HepG2 (cell line): ENCODE data around the gene PPDPF. TPM values are rescaled to one million over a fixed set of nuclear protein-coding genes. Genes with fewer than 3 reads are reported as not detected.
A peak's percentile ranks its signal among the peaks of the same experiment; 100 is the strongest.

ENCODE experiments used
- CHD4 ChIP-seq: fragments of 200-600 bp; sonication (generic); IDR thresholded peaks from 2 replicates; pipeline ENCODE4 v1.7.0; 2017; ENCODE audit warnings: mild to moderate bottlenecking, low read length, borderline replicate concordance
- EHMT2 ChIP-seq: fragments of 200-600 bp; sonication (generic); IDR thresholded peaks from 2 replicates; pipeline ENCODE4 v1.7.0; 2017; ENCODE audit warnings: antibody characterized with exemption, low read depth, low read length, borderline replicate concordance
- MIER3 ChIP-seq: IDR thresholded peaks from 2 replicates; pipeline ENCODE4 v1.6.1; 2016; ENCODE audit warnings: missing compliant biosample characterization, borderline replicate concordance
- NR2C2 ChIP-seq: sonication (generic); formaldehyde crosslinking; IDR thresholded peaks from 2 replicates; pipeline ENCODE4 v1.4.0; 2020; ENCODE audit warnings: missing genetic modification reagents, mild to moderate bottlenecking, moderate library complexity, borderline replicate concordance
- SAP130 ChIP-seq: IDR thresholded peaks from 2 replicates; pipeline ENCODE4 v1.6.1; 2016; ENCODE audit warnings: low read depth
- ZBTB40 ChIP-seq, 2 experiments: fragments of 450-650 bp in 1 of 2; sonication (generic) in 1 of 2; formaldehyde crosslinking in 1 of 2; IDR thresholded peaks; 2 replicates each; pipeline versions ENCODE4 v1.6.1 to v1.8.0; 2016 to 2022; ENCODE audit warnings: antibody characterized with exemption in 1 of 2, mild to moderate bottlenecking in 1 of 2, missing genetic modification reagents in 1 of 2
- ZFP37 ChIP-seq: sonication (generic); formaldehyde crosslinking; IDR thresholded peaks from 2 replicates; pipeline ENCODE4 v1.4.0; 2020; ENCODE audit warnings: missing genetic modification reagents, borderline replicate concordance
- ZNF230 ChIP-seq: sonication (generic); formaldehyde crosslinking; IDR thresholded peaks from 2 replicates; pipeline ENCODE4 v1.4.0; 2020; ENCODE audit warnings: mild to moderate bottlenecking, missing genetic modification reagents
- ZNF337 ChIP-seq: sonication (generic); formaldehyde crosslinking; IDR thresholded peaks from 2 replicates; pipeline ENCODE4 v1.5.1; 2020; ENCODE audit warnings: missing genetic modification reagents, low read depth, mild to moderate bottlenecking, borderline replicate concordance
- ZNF414 ChIP-seq: sonication (generic); formaldehyde crosslinking; IDR thresholded peaks from 2 replicates; pipeline ENCODE4 v1.5.0; 2020; ENCODE audit warnings: missing genetic modification reagents
- ZNF556 ChIP-seq: sonication (generic); formaldehyde crosslinking; IDR thresholded peaks from 2 replicates; pipeline ENCODE4 v1.4.0; 2020; ENCODE audit warnings: mild to moderate bottlenecking, missing genetic modification reagents, borderline replicate concordance
- ZNF619 ChIP-seq: sonication (generic); formaldehyde crosslinking; IDR thresholded peaks from 2 replicates; pipeline ENCODE4 v1.4.0; 2020; ENCODE audit warnings: mild to moderate bottlenecking, missing genetic modification reagents
- ZNF776 ChIP-seq: sonication (generic); formaldehyde crosslinking; IDR thresholded peaks from 2 replicates; pipeline ENCODE4 v1.4.0; 2020; ENCODE audit warnings: mild to moderate bottlenecking, missing genetic modification reagents
- ZNF780A ChIP-seq: sonication (generic); formaldehyde crosslinking; IDR thresholded peaks from 2 replicates; pipeline ENCODE4 v1.8.0; 2022; ENCODE audit warnings: mild to moderate bottlenecking, missing genetic modification reagents, moderate library complexity
- ZNF781 ChIP-seq: sonication (generic); formaldehyde crosslinking; IDR thresholded peaks from 2 replicates; pipeline ENCODE4 v1.5.1; 2020; ENCODE audit warnings: borderline replicate concordance, mild to moderate bottlenecking, missing genetic modification reagents; ENCODE audit errors: not compliant biosample characterization
- ZSCAN22 ChIP-seq: sonication (generic); formaldehyde crosslinking; IDR thresholded peaks from 2 replicates; pipeline ENCODE4 v1.4.0; 2020; ENCODE audit warnings: mild to moderate bottlenecking, missing genetic modification reagents
- polyA plus RNA-seq, 8 experiments: library from polyadenylated mRNA; depleted of rRNA in 3 of 8; stranded (reverse) in 7 of 8; unstranded in 1 of 8; fragments of >200 nt; fragmentation: Illumina TruSeq in 4 of 8; extraction: Trizol in 4 of 8; gene quantifications; 2 replicates each; pipeline versions ENCODE4 v1.2.1 to v1.2.3, GENCODE V29; 2011 to 2016; ENCODE audit warnings: low read depth in 4 of 8, missing spikeins in 1 of 8, mixed read lengths in 1 of 8; ENCODE audit not compliant: insufficient read depth in 1 of 8
- total RNA-seq, 5 experiments: library from RNA; depleted of rRNA; stranded (reverse); fragments of >200 nt; fragmentation: Illumina TruSeq; extraction: Trizol; gene quantifications; 2 replicates each; pipeline ENCODE4 v1.2.3, GENCODE V29; 2016; ENCODE audit warnings: low read depth in 1 of 5

The PPDPF gene
- total and polyA plus RNA-seq, 2 of the 13 experiments (the other 11 are each of a cell fraction or from before 2014, with no cell fraction given) = 1.8 to 7.0 TPM

DNA sequence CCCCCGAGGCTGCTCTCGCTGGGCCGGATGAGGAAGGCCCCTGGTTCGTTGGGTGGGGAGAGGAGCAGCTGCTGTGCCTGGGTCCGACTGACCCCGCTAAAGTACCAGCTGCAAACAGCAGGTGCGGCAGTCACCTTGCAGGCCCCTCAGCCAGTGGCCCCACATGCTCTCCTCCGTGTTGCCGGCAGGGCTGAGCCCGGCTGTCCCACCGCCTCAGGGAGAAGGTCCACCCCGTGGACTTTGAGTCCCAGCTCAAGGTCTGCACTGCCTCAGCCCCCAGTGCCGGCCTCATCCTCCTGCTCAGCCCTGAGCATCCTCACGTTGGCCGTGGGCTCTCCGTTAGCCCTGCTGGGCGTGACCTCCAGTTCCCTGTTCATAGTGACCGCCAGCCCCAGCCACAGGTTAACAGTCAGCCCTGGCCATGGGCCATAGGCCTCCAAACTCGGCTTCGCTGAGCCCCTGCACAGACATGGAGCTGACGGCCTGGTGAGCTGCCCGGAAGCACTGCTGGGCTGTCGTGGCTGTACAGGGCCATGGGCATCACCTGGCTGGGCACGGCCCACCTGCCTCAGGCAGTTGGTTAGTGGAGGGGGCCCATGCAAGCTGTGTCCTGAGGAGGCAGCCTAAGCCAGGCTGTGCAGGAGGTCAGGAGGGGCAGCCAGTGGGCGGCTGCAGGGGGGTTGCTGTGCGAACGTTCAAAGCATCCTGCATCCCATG, 23.8 kb downstream of the PPDPF start (continued):
- TF ChIP-seq ZBTB40 (IDR thresholded peaks at IDR 0.05) = no peak
- 0 out of 2 replicates have a peak, but pooled peaks have one; percentile 25 for TF ChIP-seq ZBTB40 (CRISPR knock-in tag; IDR thresholded peaks at IDR 0.05)
- no peak for TF ChIP-seq ZNF337 (CRISPR knock-in tag)
- TF ChIP-seq ZNF414 = 0 out of 2 replicates have a peak, but pooled peaks have one; percentile 52
- no peak for TF ChIP-seq ZNF776
- TF ChIP-seq MIER3 = no peak
- 0 out of 2 replicates have a peak, but pooled peaks have one; percentile 36 for TF ChIP-seq SAP130 (CRISPR knock-in tag)
- TF ChIP-seq ZNF781 (CRISPR knock-in tag) = no peak
- TF ChIP-seq ZNF556 (CRISPR knock-in tag) = 0 out of 2 replicates have a peak, but pooled peaks have one; percentile 55
- TF ChIP-seq EHMT2 = no peak
- TF ChIP-seq ZNF780A (CRISPR knock-in tag) = no peak
- no peak for TF ChIP-seq ZNF230 (CRISPR knock-in tag)
- 0 out of 2 replicates have a peak, but pooled peaks have one; percentile 44 for TF ChIP-seq ZNF619
- no peak for TF ChIP-seq CHD4
- no peak for TF ChIP-seq ZFP37 (CRISPR knock-in tag)
- TF ChIP-seq NR2C2 = peak; percentile 34; the same call in 1 of the 2 replicates
- no peak for TF ChIP-seq ZSCAN22 (CRISPR knock-in tag)
